Breast epithelium (tissue), 4 donors: ENCODE results near the gene EPHA5. TPM values are rescaled to one million over a fixed set of nuclear protein-coding genes. Genes with fewer than 3 reads are reported as not detected.

Experiments used
- DNase-seq, 2 donors: peaks; one replicate each; pipeline ENCODE4 v3.0.0-alpha.2; 2019; ENCODE audit warnings: low spot score in 2 of 2
- H3K27ac ChIP-seq, 2 donors: fragments of 200-600 bp; sonication (generic) in 1 of 2; one replicate each; pipeline ENCODE4 v1.5.1; 2016 to 2019; ENCODE audit warnings: mild to moderate bottlenecking in 1 of 2
- H3K27me3 ChIP-seq, 2 donors: fragments of 200-600 bp; sonication (generic) in 1 of 2; one replicate each; pipeline versions ENCODE4 v1.5.1 to v1.6.0; 2017 to 2019; ENCODE audit warnings: control low read depth in 1 of 2, mild to moderate bottlenecking in 1 of 2
- H3K36me3 ChIP-seq: fragments of 200-600 bp; one replicate; pipeline ENCODE4 v1.5.1; 2019
- H3K4me1 ChIP-seq, 2 donors: fragments of 200-600 bp; sonication (generic); one replicate each; pipeline ENCODE4 v1.5.1; 2016 to 2019; ENCODE audit warnings: control low read depth in 1 of 2
- H3K4me3 ChIP-seq, 3 donors: fragments of 200-600 bp; sonication (generic); 1 replicate in 2 of 3; 2 replicates in 1 of 3; pipeline ENCODE4 v1.5.1; 2016 to 2019; ENCODE audit warnings: mild to moderate bottlenecking in 3 of 3, moderate library complexity in 2 of 3
- H3K9me3 ChIP-seq, 2 donors: fragments of 200-600 bp; sonication (generic) in 1 of 2; one replicate each; pipeline ENCODE4 v1.5.1; 2016 to 2019; ENCODE audit warnings: control low read depth in 1 of 2
- POLR2A ChIP-seq: fragments of 450-650 bp; IDR thresholded peaks from one replicate; pipeline ENCODE4 v1.6.1; 2016; ENCODE audit warnings: antibody characterized with exemption, mild to moderate bottlenecking, moderate library complexity
- POLR2AphosphoS5 ChIP-seq, 3 donors: sonication (generic); formaldehyde crosslinking; IDR thresholded peaks; one replicate each; pipeline ENCODE4 v1.6.1; 2017; ENCODE audit warnings: antibody characterized with exemption in 3 of 3
- intact Hi-C: fragments of 100-400 bp; cut with DNase I; formaldehyde crosslinking; loops from one replicate; pipeline ENCODE4 v1.15.1; 2023; ENCODE audit warnings: low total_unique reads
- total RNA-seq, 3 donors: library from RNA; depleted of rRNA; stranded (reverse); fragments of >200 nt; gene quantifications; one replicate each; pipeline ENCODE4 v1.1.0, GENCODE V29; 2016
- TF ChIP-seq, protein P1 (sequence below), 3 donors: fragments of 450-650 bp; IDR thresholded peaks; one replicate each; pipeline ENCODE4 v1.5.1; 2016 to 2017; ENCODE audit warnings: antibody characterized with exemption in 3 of 3, mild to moderate bottlenecking in 3 of 3, moderate library complexity in 3 of 3

Gene EPHA5
- total RNA-seq, 3 donors from 2014 or later = 0.16 to 0.29 TPM; not detected in 1

DNA sequence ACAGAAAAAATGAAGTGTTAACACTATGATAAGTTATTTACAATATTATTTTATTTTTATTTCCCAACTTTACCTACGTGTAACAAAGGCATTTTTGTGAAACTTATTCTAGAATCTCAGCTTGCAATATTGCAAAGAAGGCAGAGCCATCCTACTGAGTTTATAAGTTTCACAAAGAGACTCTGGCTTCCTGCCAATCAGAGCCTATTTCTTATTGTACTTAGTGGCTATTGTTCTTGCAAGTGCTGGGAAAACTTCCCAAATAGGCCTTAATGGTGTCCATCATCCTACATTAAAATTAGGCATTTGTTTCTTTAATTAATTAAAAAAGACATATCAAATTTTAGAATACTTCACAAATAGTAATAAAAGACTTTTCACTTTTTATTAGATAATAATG is 233.2 kb downstream of the EPHA5 start:
- Histone ChIP-seq H3K4me3 (no peak overlapping the region), H3K9me3 (no peaks in the 10 kb centered on the region), H3K36me3 (no peaks in the 10 kb centered on the region), H3K4me1 (no peaks in the 10 kb centered on the region), H3K27ac (no peak overlapping the region), H3K27me3 (no peaks in the 10 kb centered on the region)
- DNase-seq = no peak
- intact Hi-C loops = no loop called here
- no peak for TF ChIP-seq POLR2AphosphoS5 (IDR thresholded peaks at IDR 0.05)
- TF ChIP-seq POLR2A = no peak
- TF ChIP-seq, protein P1, sequence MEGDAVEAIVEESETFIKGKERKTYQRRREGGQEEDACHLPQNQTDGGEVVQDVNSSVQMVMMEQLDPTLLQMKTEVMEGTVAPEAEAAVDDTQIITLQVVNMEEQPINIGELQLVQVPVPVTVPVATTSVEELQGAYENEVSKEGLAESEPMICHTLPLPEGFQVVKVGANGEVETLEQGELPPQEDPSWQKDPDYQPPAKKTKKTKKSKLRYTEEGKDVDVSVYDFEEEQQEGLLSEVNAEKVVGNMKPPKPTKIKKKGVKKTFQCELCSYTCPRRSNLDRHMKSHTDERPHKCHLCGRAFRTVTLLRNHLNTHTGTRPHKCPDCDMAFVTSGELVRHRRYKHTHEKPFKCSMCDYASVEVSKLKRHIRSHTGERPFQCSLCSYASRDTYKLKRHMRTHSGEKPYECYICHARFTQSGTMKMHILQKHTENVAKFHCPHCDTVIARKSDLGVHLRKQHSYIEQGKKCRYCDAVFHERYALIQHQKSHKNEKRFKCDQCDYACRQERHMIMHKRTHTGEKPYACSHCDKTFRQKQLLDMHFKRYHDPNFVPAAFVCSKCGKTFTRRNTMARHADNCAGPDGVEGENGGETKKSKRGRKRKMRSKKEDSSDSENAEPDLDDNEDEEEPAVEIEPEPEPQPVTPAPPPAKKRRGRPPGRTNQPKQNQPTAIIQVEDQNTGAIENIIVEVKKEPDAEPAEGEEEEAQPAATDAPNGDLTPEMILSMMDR (IDR thresholded peaks at IDR 0.05) = no peak

DNA sequence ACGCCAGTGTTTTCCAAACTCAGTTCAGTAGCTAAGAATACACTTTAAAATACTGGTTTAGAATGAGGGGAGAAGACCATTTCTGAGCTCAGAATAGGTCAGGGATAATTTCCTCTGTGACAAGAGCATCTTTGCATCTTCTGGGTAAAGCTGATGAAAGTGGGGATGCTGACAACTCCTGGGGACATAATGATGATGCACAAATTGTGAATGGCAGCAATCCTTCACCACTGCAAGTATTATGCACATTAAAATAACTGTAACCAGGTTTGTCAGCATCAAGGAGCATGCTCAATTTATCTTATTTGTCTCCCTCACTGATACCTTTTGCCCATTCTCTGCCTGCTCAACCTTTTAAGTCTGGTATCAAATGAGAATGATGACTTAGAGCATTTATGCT is 248.2 kb downstream of the EPHA5 start:
- Histone ChIP-seq H3K4me1 (no peaks in the 10 kb centered on the region), H3K27ac (no peak overlapping the region), H3K4me3 (no peak overlapping the region), H3K36me3 (no peaks in the 10 kb centered on the region), H3K27me3 (no peaks in the 10 kb centered on the region), H3K9me3 (no peaks in the 10 kb centered on the region)
- intact Hi-C loops = no loop called here
- no peak for DNase-seq
- no peak for TF ChIP-seq POLR2AphosphoS5 (IDR thresholded peaks at IDR 0.05)
- TF ChIP-seq, protein P1 (IDR thresholded peaks at IDR 0.05) = no peak
- TF ChIP-seq POLR2A = no peak

DNA sequence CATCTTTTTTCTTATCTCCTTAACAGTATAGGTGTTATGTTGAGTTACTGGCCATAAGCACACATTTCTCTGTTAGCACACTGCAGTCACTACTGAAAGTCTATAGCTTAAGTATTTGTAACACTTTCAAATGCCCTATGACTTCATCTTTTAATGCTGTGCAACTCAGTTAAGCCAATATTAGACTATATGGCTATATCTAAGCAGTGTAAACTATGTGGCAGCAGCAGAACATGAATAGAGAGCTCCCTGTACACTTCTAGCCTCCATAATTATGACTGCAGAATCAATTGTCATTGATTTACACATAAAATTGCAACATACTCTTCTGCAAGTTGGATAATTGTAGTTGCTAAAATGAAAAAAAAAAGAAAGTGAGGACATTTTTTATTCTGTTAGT is 250.3 kb downstream of the EPHA5 start:
- intact Hi-C loops = no loop called here
- H3K4me3 ChIP-seq = no peak overlapping the region

DNA sequence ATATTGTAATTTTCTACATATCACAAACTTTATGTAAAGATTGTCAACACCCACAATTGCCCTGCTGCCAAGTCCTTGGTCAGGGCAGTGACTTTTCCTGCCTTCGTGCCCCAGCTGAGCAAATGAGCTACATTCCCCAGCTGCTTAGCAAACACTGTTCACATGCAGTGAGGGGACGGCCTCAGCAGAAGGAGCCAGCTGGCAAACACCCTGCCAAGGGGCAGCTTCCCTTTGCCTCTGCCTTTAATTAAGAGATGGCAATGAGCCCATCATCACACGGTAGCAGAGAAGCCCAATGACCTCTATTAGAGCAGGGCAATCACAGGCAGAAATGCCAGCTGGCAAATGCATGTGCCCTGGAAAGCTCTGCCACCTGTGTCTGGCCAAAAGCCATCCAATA is 253.4 kb downstream of the EPHA5 start:
- DNase-seq = no peak
- intact Hi-C loops = no loop called here
- no peaks in the 10 kb centered on the region for H3K36me3 ChIP-seq
- H3K4me3 ChIP-seq = no peak overlapping the region
- no peaks in the 10 kb centered on the region for H3K9me3 ChIP-seq
- H3K4me1 ChIP-seq = no peaks in the 10 kb centered on the region
- H3K27me3 ChIP-seq = no peaks in the 10 kb centered on the region
- no peak for TF ChIP-seq POLR2AphosphoS5 (IDR thresholded peaks at IDR 0.05)
- TF ChIP-seq, protein P1 (IDR thresholded peaks at IDR 0.05) = no peak
- no peak for TF ChIP-seq POLR2A
- no peak overlapping the region for H3K27ac ChIP-seq

More for the DNA sequence above, 250.3 kb downstream of the EPHA5 start:
- Histone ChIP-seq H3K36me3 (no peaks in the 10 kb centered on the region), H3K4me1 (no peaks in the 10 kb centered on the region), H3K27me3 (no peaks in the 10 kb centered on the region), H3K27ac (no peak overlapping the region), H3K9me3 (no peaks in the 10 kb centered on the region)
- TF ChIP-seq POLR2A (no peak), POLR2AphosphoS5 (IDR thresholded peaks at IDR 0.05) (no peak)
- TF ChIP-seq, protein P1 (IDR thresholded peaks at IDR 0.05) = no peak
- DNase-seq = no peak

DNA sequence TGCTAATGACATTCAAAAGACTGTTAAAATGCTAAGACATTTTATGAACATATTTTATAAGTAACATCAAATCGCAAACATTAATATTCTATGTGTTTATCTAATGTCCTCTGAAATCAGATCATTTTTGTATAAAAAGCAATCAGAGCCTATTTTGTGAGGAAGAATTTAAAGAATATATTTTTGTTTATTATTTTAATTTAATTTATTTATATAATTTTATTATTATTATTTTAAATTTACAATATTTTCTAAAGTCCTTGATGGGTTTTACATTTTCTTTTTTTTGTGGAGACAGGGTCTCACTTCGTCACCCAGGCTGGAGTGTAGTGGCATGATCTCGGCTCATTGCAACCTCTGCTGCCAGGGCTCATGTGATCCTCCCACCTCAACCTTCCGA is 262.8 kb downstream of the EPHA5 start:
- H3K27ac ChIP-seq = no peak overlapping the region
- no peak overlapping the region for H3K4me3 ChIP-seq
- H3K9me3 ChIP-seq = no peaks in the 10 kb centered on the region
- DNase-seq = no peak
- TF ChIP-seq, protein P1 (IDR thresholded peaks at IDR 0.05) = no peak
- TF ChIP-seq POLR2A (no peak), POLR2AphosphoS5 (IDR thresholded peaks at IDR 0.05) (no peak)
- intact Hi-C loops = no loop called here
- no peaks in the 10 kb centered on the region for H3K36me3 ChIP-seq
- no peaks in the 10 kb centered on the region for H3K27me3 ChIP-seq
- H3K4me1 ChIP-seq = no peaks in the 10 kb centered on the region
